NCI-H460 (cell line): Measurements from ENCODE around the gene TMC1. TPM values are rescaled to one million over a fixed set of nuclear protein-coding genes. Genes with fewer than 3 reads are reported as not detected.
"Not testable (repeated sequence)": the region's sequence is repeated elsewhere in the genome, so short reads cannot be mapped to it uniquely, and the experiment has no call there.

Source experiments
- DNase-seq: peaks from one replicate; pipeline ENCODE4 v3.0.0-alpha.2; 2016; ENCODE audit warnings: low read depth; ENCODE audit errors: extremely low read depth
- total RNA-seq: library from RNA; depleted of rRNA; stranded (reverse); fragments of >200 nt; shearing (Covaris generic); gene quantifications from 2 replicates; pipeline ENCODE4 v1.2.3, GENCODE V29; 2014

The TMC1 gene
- total RNA-seq, 1 experiment from 2014 or later = not detected

DNA sequence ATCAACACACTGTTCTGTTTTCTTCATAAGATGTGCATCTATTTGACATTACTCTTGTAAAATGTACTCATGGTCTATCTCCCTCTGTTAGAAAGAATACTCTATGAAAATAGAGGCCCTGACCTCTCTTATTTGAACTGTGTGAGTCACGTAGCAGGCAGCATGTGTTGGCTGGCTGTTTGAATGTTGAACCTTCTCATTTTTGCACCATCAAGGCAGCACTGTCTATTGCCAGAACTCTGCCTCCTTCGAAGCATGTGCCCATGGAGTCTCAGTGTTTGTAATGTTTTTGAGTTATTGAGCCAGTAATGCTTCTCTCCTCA is 287.0 kb downstream of the TMC1 start:
- DNase-seq = no peak

DNA sequence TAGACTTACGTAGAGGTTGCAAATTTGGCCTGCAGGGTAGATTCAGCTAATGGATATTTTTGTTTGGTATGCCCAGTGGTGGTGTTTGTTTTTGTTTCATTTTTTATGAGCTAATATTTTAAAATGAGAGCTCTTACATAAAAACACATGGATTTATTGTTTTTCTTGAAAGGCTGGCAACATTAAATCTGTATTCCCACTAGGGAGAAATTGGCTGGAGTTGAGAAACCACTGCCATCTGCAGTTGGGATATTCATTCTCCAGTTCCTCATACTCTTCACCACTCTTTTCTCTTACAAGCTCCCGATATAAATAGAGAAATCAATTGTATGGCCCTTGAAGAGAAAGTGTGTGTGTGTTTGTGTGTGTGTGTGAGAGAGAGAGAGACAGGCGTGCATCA is 288.2 kb downstream of the TMC1 start:
- DNase-seq = no peak

- no peak for DNase-seq
Observed at GRCh38 chr9:72812559-72813111, 291.2 kb downstream of the TMC1 start.

GRCh38 chr9:72813544-72813943 is 292.1 kb downstream of the TMC1 start:
- no peak for DNase-seq

DNA sequence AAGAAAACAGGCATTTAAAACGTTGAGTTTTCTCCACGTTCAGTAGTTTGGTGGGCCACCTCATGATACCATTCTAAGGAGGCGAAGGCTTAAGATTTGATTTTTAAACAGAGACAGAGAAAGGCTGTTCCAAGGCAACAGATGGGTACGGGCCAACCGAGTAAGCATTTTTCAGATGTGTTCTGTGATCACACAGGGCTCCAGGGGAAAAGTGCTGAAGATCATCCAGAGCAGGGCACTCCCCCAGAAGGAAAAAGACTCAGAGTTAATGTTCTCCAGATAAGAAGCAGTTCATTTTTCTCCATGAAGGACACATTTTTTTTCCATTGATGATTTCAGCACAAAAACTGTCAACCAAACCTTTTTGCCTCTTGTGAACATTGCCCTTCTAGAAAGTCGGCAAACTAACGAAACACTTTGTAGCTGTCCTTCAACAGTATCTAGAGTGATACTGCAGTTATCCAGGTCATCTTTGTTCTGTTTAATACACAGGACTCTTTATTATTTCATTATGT is 292.7 kb downstream of the TMC1 start:
- DNase-seq = no peak

GRCh38 chr9:72816666-72817065 is 295.3 kb downstream of the TMC1 start:
- DNase-seq = no peak

GRCh38 chr9:72817413-72817812 is 296.0 kb downstream of the TMC1 start:
- no peak for DNase-seq

GRCh38 chr9:72818385-72818784 is 297.0 kb downstream of the TMC1 start:
- DNase-seq = no peak

GRCh38 chr9:72823971-72824370 is 302.6 kb downstream of the TMC1 start:
- DNase-seq = no peak

DNA sequence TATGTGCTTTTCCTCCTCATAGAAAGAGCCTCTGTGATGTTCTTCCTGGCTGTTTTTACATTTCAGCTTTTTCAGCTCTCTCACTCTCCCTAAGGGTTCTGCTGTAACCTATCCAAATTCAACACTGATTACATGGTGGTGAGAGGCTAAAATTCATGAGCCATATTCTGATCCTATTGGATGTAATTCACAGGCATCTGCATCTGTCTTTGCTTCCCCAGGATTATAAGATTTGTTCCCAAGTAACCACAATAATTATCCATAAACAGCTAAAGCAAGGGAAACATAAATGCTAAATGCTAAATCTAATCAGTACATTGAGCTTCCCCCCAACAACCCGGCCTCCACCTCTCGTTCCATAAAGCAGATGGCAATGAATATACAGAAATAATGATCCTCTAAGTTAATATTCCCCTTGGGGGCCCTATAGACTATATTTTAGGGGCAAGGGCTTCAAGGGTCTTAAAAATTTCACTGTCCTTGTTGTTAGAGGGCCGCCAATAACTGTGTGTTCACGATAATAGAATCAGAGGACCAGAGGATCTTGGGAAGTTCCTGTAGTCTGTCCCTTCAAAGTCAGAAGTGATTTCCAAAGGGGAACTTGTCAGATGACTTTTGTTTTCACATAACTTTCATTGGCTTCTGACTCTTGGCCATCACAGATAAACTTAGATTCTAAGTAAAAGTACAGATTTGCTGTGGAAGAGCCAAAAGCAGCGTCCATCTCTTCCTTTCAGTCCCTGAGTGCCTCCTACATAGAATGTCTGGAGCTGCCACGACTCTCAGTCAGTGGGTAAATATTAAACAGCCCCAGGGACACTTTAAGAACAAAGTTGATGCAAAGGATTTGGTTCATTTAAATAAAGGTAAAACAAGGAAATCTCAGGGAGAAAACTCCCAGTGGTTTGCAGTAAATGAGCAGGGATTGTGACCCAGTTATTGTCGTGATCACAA is 305.9 kb downstream of the TMC1 start:
- DNase-seq = no peak

GRCh38 chr9:72827950-72828731 is 306.7 kb downstream of the TMC1 start:
- no peak for DNase-seq

DNA sequence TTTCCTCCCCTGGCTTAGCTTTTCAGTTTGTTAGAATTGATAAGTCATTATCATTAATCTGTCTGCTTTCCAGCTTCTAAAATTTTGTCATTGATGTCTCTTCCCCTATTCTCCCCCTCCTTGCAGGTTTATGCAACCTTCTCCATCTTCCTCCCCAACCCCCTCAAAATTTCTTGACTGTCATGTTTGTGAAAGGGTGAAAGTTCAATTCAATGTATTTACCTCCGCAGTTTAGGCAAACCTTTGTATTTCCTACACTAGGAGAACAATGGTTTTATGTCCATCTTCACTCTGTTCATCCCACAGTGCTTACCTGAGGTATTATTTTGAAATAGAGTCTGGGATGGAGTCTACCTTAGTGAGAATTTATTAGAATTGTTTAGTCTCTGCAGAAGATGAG is 313.6 kb downstream of the TMC1 start:
- DNase-seq = no peak

DNA sequence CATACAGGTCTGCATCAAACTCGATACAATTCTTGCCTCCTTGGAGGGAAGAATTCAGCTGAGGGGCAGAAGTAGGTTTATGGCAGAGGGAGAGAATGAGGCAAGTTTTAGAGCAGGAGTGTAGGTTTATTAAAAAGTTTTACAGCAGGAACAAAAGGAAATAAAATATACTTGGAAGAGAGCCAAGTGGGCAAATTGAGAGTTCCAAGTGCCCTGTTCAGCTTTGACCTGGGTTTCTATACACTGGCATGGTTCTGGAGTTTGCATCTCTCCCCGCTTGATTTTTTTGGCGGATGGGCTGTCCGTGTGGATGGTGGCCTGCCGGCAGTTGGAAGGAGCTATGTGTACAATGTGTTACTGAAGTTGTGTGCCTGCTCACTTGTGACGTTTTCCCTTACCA is 315.4 kb downstream of the TMC1 start:
- DNase-seq = no peak

DNA sequence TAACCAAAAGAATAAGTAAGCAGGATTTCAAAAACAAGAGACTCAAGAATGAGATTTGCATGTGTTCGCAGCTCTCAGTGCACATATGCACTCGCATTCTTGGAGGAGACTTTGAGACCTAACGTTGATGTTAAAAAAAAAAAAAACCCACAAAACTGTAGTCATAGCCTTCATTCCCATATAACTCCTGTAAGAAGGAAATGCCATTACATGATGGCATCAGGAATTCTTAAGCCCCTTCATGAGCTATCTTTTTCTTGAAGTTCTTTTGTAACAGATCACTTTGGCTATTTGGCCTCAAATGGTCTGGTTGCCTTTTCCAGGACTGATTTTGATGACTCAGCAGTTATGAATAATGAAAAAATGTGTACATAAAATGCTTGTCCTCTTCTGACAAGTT is 317.7 kb downstream of the TMC1 start:
- DNase-seq = no peak

DNA sequence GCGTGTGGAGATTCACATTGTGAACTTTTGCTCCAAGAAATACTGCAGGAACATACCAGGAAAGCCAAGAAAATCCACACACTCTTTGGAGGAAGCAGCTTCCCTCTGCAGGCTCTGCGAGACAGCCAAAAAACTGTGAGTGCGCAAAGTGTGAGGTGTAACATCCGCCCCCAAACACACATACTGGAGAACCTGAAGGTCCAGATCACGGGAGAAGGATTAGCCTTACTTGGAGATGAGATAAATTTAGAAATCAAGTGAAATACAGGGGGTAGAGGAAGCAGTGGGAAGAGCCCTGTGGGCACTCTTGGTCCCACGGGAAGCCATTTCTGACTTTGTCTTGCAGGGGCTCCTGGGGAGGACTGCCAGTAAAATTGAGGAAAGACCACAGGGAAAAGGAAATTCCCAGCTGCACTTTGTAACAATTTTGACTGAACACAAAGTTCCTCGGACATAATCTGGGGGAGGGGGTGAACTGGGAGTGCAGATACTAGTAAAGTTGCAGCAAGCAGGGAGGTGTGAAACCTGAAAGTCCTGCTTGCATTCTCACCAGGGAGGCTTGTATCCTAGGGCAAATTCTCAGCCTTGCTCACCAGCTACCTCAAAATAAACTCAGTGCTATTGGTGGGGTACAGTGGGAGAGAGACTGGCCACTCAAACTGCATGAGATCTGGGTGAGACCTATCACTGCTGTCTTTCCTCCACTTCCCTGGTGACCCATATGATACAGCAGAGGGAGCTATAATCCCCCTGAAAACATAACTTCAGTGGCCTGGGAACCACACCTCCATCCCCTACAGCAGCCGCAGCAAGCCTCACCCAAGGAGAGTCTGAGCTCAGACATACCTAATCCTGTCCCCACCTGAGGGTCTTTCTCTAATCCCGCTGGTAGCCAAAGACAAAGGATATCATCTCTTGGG is 322.4 kb downstream of the TMC1 start:
- no peak for DNase-seq

GRCh38 chr9:72844440-72844768 is 323.0 kb downstream of the TMC1 start:
- no peak for DNase-seq

DNA sequence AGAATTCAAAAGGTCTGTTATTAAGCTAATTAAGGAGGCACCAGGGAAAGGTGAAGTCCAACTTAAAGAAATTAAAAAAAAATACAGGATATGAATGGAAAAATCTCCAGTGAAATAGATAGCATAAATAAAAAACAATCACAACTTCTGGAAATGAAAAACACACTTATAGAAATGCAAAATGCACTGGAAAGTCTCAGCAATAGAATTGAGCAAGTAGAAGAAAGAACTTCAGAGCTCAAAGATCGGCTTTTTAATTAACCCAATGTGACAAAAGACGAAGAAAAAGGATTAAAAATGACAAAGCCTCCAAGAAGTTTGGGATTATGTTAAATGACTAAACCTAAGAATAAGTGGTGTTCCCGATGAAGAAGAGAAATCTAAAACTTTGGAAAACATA is 323.6 kb downstream of the TMC1 start:
- not testable (repeated sequence) for DNase-seq

- not testable (repeated sequence) for DNase-seq
Observed at GRCh38 chr9:72850209-72850608, 328.8 kb downstream of the TMC1 start.

DNA sequence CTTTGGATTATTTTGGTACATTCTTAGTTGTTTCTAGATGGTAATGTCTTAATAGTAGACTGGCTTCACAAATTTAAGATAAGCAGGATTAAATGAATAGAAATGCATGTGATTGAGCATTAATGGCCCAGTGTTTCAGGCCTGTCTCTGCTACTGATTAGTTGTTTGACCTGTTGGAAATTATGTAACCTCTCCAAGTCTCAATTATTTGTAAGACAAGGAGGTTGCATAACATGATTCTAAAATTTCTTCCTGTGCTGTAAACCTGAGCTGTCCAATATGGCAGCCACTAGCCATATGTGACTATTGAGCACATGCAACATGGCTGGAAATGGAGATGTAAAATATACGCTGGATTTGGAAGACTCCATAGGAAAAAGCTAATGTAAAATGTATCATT is 333.9 kb downstream of the TMC1 start:
- DNase-seq = no peak

- no peak for DNase-seq
Observed at GRCh38 chr9:72855890-72856523, 334.6 kb downstream of the TMC1 start.
